HepG2 (cell line): Measurements from ENCODE around the gene ZNF341. TPM values are rescaled to one million over a fixed set of nuclear protein-coding genes. Genes with fewer than 3 reads are reported as not detected.

Source experiments
- ASH2L ChIP-seq: fragments of 300-600, 200-600 bp; sonication (generic); IDR thresholded peaks from 2 replicates; pipeline ENCODE4 v1.7.0; 2017; ENCODE audit warnings: low read depth, mild to moderate bottlenecking, moderate library complexity, mixed read lengths, low read length; ENCODE audit not compliant: insufficient read length
- HOXA5 ChIP-seq: sonication (generic); formaldehyde crosslinking; IDR thresholded peaks from 2 replicates; pipeline ENCODE4 v1.4.0; 2020; ENCODE audit warnings: missing genetic modification reagents
- KLF13 ChIP-seq: sonication (generic); formaldehyde crosslinking; IDR thresholded peaks from 2 replicates; pipeline ENCODE4 v1.4.0; 2020; ENCODE audit warnings: mild to moderate bottlenecking, missing genetic modification reagents
- MIER2 ChIP-seq: IDR thresholded peaks from 2 replicates; pipeline ENCODE4 v1.6.1; 2016; ENCODE audit warnings: missing biosample characterization, missing genetic modification reagents
- PRDM15 ChIP-seq: sonication (generic); formaldehyde crosslinking; IDR thresholded peaks from 2 replicates; pipeline ENCODE4 v1.4.0; 2020; ENCODE audit warnings: missing genetic modification reagents
- THRA ChIP-seq: sonication (generic); formaldehyde crosslinking; IDR thresholded peaks from 2 replicates; pipeline ENCODE4 v1.4.0; 2020; ENCODE audit warnings: missing genetic modification reagents, borderline replicate concordance
- ZNF407 ChIP-seq: sonication (generic); formaldehyde crosslinking; IDR thresholded peaks from one replicate; pipeline ENCODE4 v1.5.1; 2020; ENCODE audit warnings: mild to moderate bottlenecking, missing genetic modification reagents; ENCODE audit errors: not compliant biosample characterization
- polyA plus RNA-seq, 8 experiments: library from polyadenylated mRNA; depleted of rRNA in 3 of 8; stranded (reverse) in 7 of 8; unstranded in 1 of 8; fragments of >200 nt; fragmentation: Illumina TruSeq in 4 of 8; extraction: Trizol in 4 of 8; gene quantifications; 2 replicates each; pipeline versions ENCODE4 v1.2.1 to v1.2.3, GENCODE V29; 2011 to 2016; ENCODE audit warnings: low read depth in 4 of 8, missing spikeins in 1 of 8, mixed read lengths in 1 of 8; ENCODE audit not compliant: insufficient read depth in 1 of 8
- total RNA-seq, 5 experiments: library from RNA; depleted of rRNA; stranded (reverse); fragments of >200 nt; fragmentation: Illumina TruSeq; extraction: Trizol; gene quantifications; 2 replicates each; pipeline ENCODE4 v1.2.3, GENCODE V29; 2016; ENCODE audit warnings: low read depth in 1 of 5

The ZNF341 gene
- total and polyA plus RNA-seq, 2 of the 13 experiments (the other 11 are each of a cell fraction or from before 2014, with no cell fraction given): 1.1 to 2.2 TPM

- no peak for TF ChIP-seq PRDM15 (CRISPR knock-in tag)
- no peak for TF ChIP-seq ZNF407 (CRISPR knock-in tag)
- no peak for TF ChIP-seq HOXA5 (CRISPR knock-in tag)
- 0 out of 2 replicates have a peak, but pooled peaks have one; percentile 20 for TF ChIP-seq KLF13 (CRISPR knock-in tag)
- TF ChIP-seq MIER2 (CRISPR knock-in tag): no peak
- no peak for TF ChIP-seq ASH2L
- TF ChIP-seq THRA (CRISPR knock-in tag): no peak
These were observed 60.3 kb downstream of the ZNF341 start (continued) for GRCh38 chr20:33791959-33792597.
